Stimulated activated naive CD8-positive, alpha-beta T cell treated with anti-CD3 and anti-CD28 coated beads, Interleukin-15, amount 100 ng/mL, for 72 hours (primary cell): Measurements from ENCODE around the gene FAM169A.
"Not testable (repeated sequence)": the region's sequence is repeated elsewhere in the genome, so short reads cannot be mapped to it uniquely, and the experiment has no call there.

Source experiments
- ATAC-seq: fragments of 150-1000 bp; cut with Tn5 transposase; 2 replicates; pipeline ENCODE4 v1.10.0; 2021; ENCODE audit warnings: mild to moderate bottlenecking, moderate library complexity
- DNase-seq, 2 donors: peaks; one replicate each; pipeline ENCODE4 v3.0.0; 2021 to 2022
- H3K27ac Mint-ChIP-seq, 2 donors: one replicate each; pipeline ENCODE4 v1.8.0; 2022; ENCODE audit warnings: mild to moderate bottlenecking in 2 of 2, mixed read lengths in 2 of 2, moderate library complexity in 2 of 2
- H3K27me3 Mint-ChIP-seq: one replicate; pipeline ENCODE4 v1.8.0; 2022; ENCODE audit warnings: mixed read lengths
- H3K4me1 Mint-ChIP-seq: one replicate; pipeline ENCODE4 v1.8.0; 2022; ENCODE audit warnings: mild to moderate bottlenecking, mixed read lengths
- H3K4me3 Mint-ChIP-seq, 2 donors: one replicate each; pipeline ENCODE4 v1.8.0; 2022; ENCODE audit warnings: mild to moderate bottlenecking in 2 of 2, mixed read lengths in 2 of 2, moderate library complexity in 1 of 2
- H3K9me3 Mint-ChIP-seq, 2 donors: one replicate each; pipeline ENCODE4 v1.8.0; 2022; ENCODE audit warnings: mixed read lengths in 2 of 2

The FAM169A gene

GRCh38 chr5:74850789-74851425, 15.3 kb downstream of the FAM169A start:
- peaks cover 49% of the 10 kb centered on the region for H3K4me1 Mint-ChIP-seq
- DNase-seq = no peak
- ATAC-seq = no peak
- H3K27me3 Mint-ChIP-seq = no peaks in the 10 kb centered on the region
- peaks cover 0 to 6% of the 10 kb centered on the region in 2 donors for H3K9me3 Mint-ChIP-seq
- H3K4me3 Mint-ChIP-seq = peak overlapping the region; percentile 18 to 42
- H3K27ac Mint-ChIP-seq = peak overlapping the region in 1 of 2 donors; percentile 29

- Mint-ChIP-seq H3K9me3 (no peaks in the 10 kb centered on the region), H3K27ac (no peak overlapping the region), H3K4me3 (no peak overlapping the region), H3K4me1 (peaks cover 41% of the 10 kb centered on the region), H3K27me3 (no peaks in the 10 kb centered on the region)
- DNase-seq (no peak), ATAC-seq (no peak)
Observed at GRCh38 chr5:74850030-74850429, 16.2 kb downstream of the FAM169A start.

- H3K27me3 Mint-ChIP-seq = no peaks in the 10 kb centered on the region
Observed at GRCh38 chr5:74848553-74849025, 17.6 kb downstream of the FAM169A start.

GRCh38 chr5:74839229-74839628, 27.0 kb downstream of the FAM169A start:
- DNase-seq = no peak
- H3K4me3 Mint-ChIP-seq = no peak overlapping the region
- H3K27ac Mint-ChIP-seq = peak overlapping the region in 1 of 2 donors; percentile 21
- H3K9me3 Mint-ChIP-seq = no peaks in the 10 kb centered on the region
- H3K27me3 Mint-ChIP-seq = no peaks in the 10 kb centered on the region
- ATAC-seq = no peak
- H3K4me1 Mint-ChIP-seq = peaks cover 39% of the 10 kb centered on the region

More at GRCh38 chr5:74848553-74849025, 17.6 kb downstream of the FAM169A start:
- DNase-seq = no peak
- Mint-ChIP-seq H3K27ac (no peak overlapping the region), H3K4me3 (no peak overlapping the region), H3K9me3 (no peaks in the 10 kb centered on the region), H3K4me1 (peaks cover 49% of the 10 kb centered on the region)
- no peak for ATAC-seq

- no peaks in the 10 kb centered on the region for H3K27me3 Mint-ChIP-seq
- H3K9me3 Mint-ChIP-seq = no peaks in the 10 kb centered on the region
- H3K27ac Mint-ChIP-seq = peak overlapping the region in 1 of 2 donors; percentile 73
- peaks cover 30% of the 10 kb centered on the region for H3K4me1 Mint-ChIP-seq
- ATAC-seq (no peak), DNase-seq (no peak)
- no peak overlapping the region for H3K4me3 Mint-ChIP-seq
Observed at GRCh38 chr5:74838262-74838661, 27.9 kb downstream of the FAM169A start.

GRCh38 chr5:74837115-74837514, 29.1 kb downstream of the FAM169A start:
- Mint-ChIP-seq H3K4me3 (no peak overlapping the region), H3K4me1 (peaks cover 20% of the 10 kb centered on the region), H3K9me3 (no peaks in the 10 kb centered on the region), H3K27me3 (no peaks in the 10 kb centered on the region), H3K27ac (no peak overlapping the region)
- DNase-seq (no peak), ATAC-seq (no peak)

- Mint-ChIP-seq H3K27ac (no peak overlapping the region), H3K9me3 (no peaks in the 10 kb centered on the region)
- no peak for ATAC-seq
Observed at GRCh38 chr5:74833537-74834266, 32.5 kb downstream of the FAM169A start.

GRCh38 chr5:74829413-74829812, 36.8 kb downstream of the FAM169A start:
- Mint-ChIP-seq H3K27me3 (no peaks in the 10 kb centered on the region), H3K27ac (no peak overlapping the region), H3K4me1 (peaks cover 1% of the 10 kb centered on the region), H3K9me3 (no peaks in the 10 kb centered on the region), H3K4me3 (no peak overlapping the region)
- ATAC-seq = no peak
- DNase-seq = no peak

More at GRCh38 chr5:74833537-74834266, 32.5 kb downstream of the FAM169A start:
- no peak for DNase-seq
- Mint-ChIP-seq H3K4me3 (no peak overlapping the region), H3K4me1 (peaks cover 15% of the 10 kb centered on the region), H3K27me3 (no peaks in the 10 kb centered on the region)

- DNase-seq (no peak), ATAC-seq (no peak)
- Mint-ChIP-seq H3K27me3 (no peaks in the 10 kb centered on the region), H3K27ac (no peak overlapping the region), H3K4me1 (peaks cover 10% of the 10 kb centered on the region), H3K4me3 (no peak overlapping the region), H3K9me3 (no peaks in the 10 kb centered on the region)
Observed at GRCh38 chr5:74822288-74822687, 43.9 kb downstream of the FAM169A start.

GRCh38 chr5:74816875-74817274, 49.3 kb downstream of the FAM169A start:
- Mint-ChIP-seq H3K27ac (no peak overlapping the region), H3K4me1 (peaks cover 15% of the 10 kb centered on the region), H3K9me3 (no peaks in the 10 kb centered on the region), H3K27me3 (no peaks in the 10 kb centered on the region), H3K4me3 (no peak overlapping the region)
- DNase-seq (no peak), ATAC-seq (no peak)

GRCh38 chr5:74810915-74811314, 55.3 kb downstream of the FAM169A start:
- DNase-seq (no peak), ATAC-seq (no peak)
- H3K4me3 Mint-ChIP-seq = no peak overlapping the region

GRCh38 chr5:74801941-74802340, 64.2 kb downstream of the FAM169A start:
- H3K4me3 Mint-ChIP-seq = no peak overlapping the region
- H3K27ac Mint-ChIP-seq = peak overlapping the region in 1 of 2 donors; percentile 3
- H3K27me3 Mint-ChIP-seq = no peaks in the 10 kb centered on the region
- no peaks in the 10 kb centered on the region for H3K4me1 Mint-ChIP-seq
- H3K9me3 Mint-ChIP-seq = no peaks in the 10 kb centered on the region
- DNase-seq = no peak
- ATAC-seq = no peak

More at GRCh38 chr5:74810915-74811314, 55.3 kb downstream of the FAM169A start:
- H3K27me3 Mint-ChIP-seq = no peaks in the 10 kb centered on the region
- no peaks in the 10 kb centered on the region for H3K9me3 Mint-ChIP-seq
- peaks cover 3% of the 10 kb centered on the region for H3K4me1 Mint-ChIP-seq
- H3K27ac Mint-ChIP-seq = no peak overlapping the region

GRCh38 chr5:74801197-74801596, 65.0 kb downstream of the FAM169A start:
- DNase-seq = no peak
- no peaks in the 10 kb centered on the region for H3K4me1 Mint-ChIP-seq
- no peak overlapping the region for H3K4me3 Mint-ChIP-seq
- ATAC-seq = no peak
- no peak overlapping the region for H3K27ac Mint-ChIP-seq
- no peaks in the 10 kb centered on the region for H3K9me3 Mint-ChIP-seq
- no peaks in the 10 kb centered on the region for H3K27me3 Mint-ChIP-seq

- DNase-seq (no peak), ATAC-seq (no peak)
- Mint-ChIP-seq H3K9me3 (no peaks in the 10 kb centered on the region), H3K27ac (no peak overlapping the region), H3K4me1 (no peaks in the 10 kb centered on the region), H3K4me3 (no peak overlapping the region), H3K27me3 (no peaks in the 10 kb centered on the region)
Observed at GRCh38 chr5:74798977-74799911, 66.9 kb downstream of the FAM169A start.

GRCh38 chr5:74791669-74792068, 74.5 kb downstream of the FAM169A start:
- ATAC-seq, H3K4me1 Mint-ChIP-seq, DNase-seq, H3K9me3 Mint-ChIP-seq, H3K27me3 Mint-ChIP-seq, H3K27ac Mint-ChIP-seq, H3K4me3 Mint-ChIP-seq: not testable (repeated sequence)
